ENCODE results near the gene SLC1A5. TPM values are rescaled to one million over a fixed set of nuclear protein-coding genes. Genes with fewer than 3 reads are reported as not detected.
A peak's percentile ranks its signal among the peaks of the same experiment; 100 is the strongest.

Gene SLC1A5
- 5.9 TPM for total RNA-seq
- long read RNA-seq, transcript SLC1A5-203 (8 exons, 2,882 nt) = major isoform, 6 of 7 reads
- long read RNA-seq, partial matches to known transcripts = 0 of 7 reads
- long read RNA-seq, other reads (novel, unspliced or antisense) = 1 of 7 reads

DNA sequence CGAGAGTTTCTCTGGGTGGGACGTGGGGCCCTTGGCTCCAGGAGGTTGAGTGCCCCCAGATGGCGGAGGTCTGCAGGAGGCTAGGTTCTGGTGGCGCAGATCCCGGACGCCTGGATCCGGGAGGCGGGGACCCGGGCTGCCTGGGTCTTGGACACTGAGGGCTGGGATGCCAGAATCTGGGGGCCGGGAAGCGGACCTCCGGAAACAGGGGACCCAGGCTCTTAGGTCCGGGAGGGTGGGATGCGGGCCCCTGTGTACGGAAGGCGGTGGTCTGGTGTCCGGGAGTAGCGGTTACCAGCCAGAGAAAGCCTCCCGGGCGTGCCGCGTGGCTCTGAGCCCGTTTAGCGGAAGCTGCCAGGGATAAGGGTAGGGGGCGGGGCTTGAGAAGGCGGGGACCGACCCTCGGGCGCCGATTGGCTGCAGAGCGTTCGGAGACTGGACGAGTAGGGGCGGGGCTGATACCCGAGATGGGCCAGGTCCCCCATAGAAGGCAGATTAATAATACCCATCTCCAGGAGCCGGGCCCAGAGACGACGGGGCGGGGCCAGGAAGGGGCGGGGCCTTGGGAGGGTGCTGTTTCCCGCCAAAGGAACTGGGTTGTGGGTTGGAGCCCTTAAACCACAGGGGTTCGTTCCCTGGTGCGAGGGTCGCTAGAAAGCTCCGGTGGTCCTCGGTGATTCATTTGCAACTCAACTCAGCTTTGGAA is at the start of gene SLC1A5:
Gene SLC1A5 (minus strand): TSS at position 333 of the 706 bp plus-strand sequence. CDS start 629 bp downstream, outside the sequence.
- Histone ChIP-seq H3K4me1 (peaks cover 52% of the 10 kb centered on the region), H3K27ac (replicated peaks) (peak within 1 kb of the TSS; percentile 87), H3K9me3 (replicated peaks) (no peaks in the 10 kb centered on the region), H3K36me3 (no peaks in the 10 kb centered on the region), H3K27me3 (ENCODE audit: low read depth) (peaks cover 6% of the 10 kb centered on the region), H3K4me3 (peak within 1 kb of the TSS; percentile 70)
- peak; percentile 96 for DNase-seq
- intact Hi-C loops (cut with micrococcal nuclease) = no loop called here
- TF ChIP-seq, protein P1, sequence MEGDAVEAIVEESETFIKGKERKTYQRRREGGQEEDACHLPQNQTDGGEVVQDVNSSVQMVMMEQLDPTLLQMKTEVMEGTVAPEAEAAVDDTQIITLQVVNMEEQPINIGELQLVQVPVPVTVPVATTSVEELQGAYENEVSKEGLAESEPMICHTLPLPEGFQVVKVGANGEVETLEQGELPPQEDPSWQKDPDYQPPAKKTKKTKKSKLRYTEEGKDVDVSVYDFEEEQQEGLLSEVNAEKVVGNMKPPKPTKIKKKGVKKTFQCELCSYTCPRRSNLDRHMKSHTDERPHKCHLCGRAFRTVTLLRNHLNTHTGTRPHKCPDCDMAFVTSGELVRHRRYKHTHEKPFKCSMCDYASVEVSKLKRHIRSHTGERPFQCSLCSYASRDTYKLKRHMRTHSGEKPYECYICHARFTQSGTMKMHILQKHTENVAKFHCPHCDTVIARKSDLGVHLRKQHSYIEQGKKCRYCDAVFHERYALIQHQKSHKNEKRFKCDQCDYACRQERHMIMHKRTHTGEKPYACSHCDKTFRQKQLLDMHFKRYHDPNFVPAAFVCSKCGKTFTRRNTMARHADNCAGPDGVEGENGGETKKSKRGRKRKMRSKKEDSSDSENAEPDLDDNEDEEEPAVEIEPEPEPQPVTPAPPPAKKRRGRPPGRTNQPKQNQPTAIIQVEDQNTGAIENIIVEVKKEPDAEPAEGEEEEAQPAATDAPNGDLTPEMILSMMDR (IDR thresholded peaks at IDR 0.05; ENCODE audit: borderline replicate concordance) = no peak

DNA sequence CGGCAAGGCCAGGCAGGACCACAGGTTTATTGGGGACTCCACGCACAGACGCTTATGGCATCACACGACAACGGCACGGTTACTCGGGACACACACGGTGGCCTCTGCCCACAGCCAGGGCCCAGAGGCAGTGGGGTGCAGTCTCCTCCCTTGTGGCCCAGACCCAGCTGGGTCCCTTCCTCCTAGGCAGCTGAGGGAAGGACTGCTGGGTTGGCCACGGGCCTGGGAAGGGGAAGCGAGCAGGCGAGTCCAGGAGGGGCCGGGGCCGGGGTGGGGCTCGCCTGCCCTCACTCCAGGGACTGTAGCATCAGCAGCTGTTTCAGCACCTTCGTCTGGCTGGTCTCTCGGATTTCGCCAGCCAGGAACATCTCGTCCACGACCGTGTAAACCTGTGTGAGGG is 49.8 kb upstream of the SLC1A5 start:
- intact Hi-C loops (cut with micrococcal nuclease) = no loop called here
- Histone ChIP-seq H3K27ac (replicated peaks) (no peak overlapping the region), H3K36me3 (peaks cover 35% of the 10 kb centered on the region), H3K27me3 (ENCODE audit: low read depth) (no peaks in the 10 kb centered on the region), H3K4me1 (peaks cover 33% of the 10 kb centered on the region), H3K9me3 (replicated peaks) (no peaks in the 10 kb centered on the region), H3K4me3 (no peak overlapping the region)
- DNase-seq = no peak
- TF ChIP-seq, protein P1 (IDR thresholded peaks at IDR 0.05; ENCODE audit: borderline replicate concordance) = no peak

DNA sequence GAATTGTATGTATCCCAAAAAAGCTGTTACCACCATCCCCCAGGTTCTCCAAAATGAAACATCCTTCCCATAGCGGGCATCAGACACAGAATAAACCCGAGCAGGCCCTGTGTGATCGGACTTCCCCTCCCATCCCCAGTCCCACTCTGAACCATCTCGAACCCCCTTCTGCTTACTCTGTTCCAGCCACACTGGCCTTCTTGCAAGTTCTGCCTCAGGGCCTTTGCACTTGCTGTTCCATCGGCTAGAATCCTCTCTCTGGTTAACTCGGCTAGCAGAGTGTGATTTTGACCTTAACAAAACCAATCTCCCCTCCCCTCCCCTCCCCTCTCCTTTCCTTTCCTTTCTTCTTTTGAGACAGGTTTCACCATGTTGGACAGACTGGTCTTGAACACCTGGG is 46.6 kb upstream of the SLC1A5 start:
- no peak for DNase-seq
- intact Hi-C loops (cut with micrococcal nuclease) = no loop called here

DNA sequence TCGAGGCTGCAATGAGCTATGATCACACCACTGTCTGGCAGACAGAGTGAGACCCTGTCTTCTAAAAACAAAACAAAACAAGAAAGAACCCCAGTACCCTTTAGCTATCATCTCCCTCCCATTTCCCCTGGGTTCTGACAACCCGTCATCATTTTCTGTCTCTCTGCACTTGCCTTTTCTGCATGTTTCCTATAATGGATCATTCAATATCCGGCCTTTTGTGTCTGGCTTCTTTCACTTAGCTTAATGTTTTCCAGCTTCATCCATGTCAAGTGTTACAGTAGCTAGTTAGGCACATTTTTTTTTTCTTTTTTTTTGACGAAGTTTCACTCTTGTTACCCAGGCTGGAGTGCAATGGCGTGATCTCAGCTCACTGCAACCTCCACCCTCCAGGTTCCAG is 45.7 kb upstream of the SLC1A5 start:
- Histone ChIP-seq H3K27me3 (ENCODE audit: low read depth) (no peaks in the 10 kb centered on the region), H3K4me1 (peaks cover 8% of the 10 kb centered on the region), H3K36me3 (peaks cover 22% of the 10 kb centered on the region), H3K9me3 (replicated peaks) (no peaks in the 10 kb centered on the region), H3K27ac (replicated peaks) (no peak overlapping the region), H3K4me3 (no peak overlapping the region)
- TF ChIP-seq, protein P1 (IDR thresholded peaks at IDR 0.05; ENCODE audit: borderline replicate concordance) = no peak
- no peak for DNase-seq
- intact Hi-C loops (cut with micrococcal nuclease) = no loop called here

More for the DNA sequence above, 46.6 kb upstream of the SLC1A5 start:
- peaks cover 30% of the 10 kb centered on the region for H3K36me3 ChIP-seq
- no peaks in the 10 kb centered on the region for H3K27me3 ChIP-seq (ENCODE audit: low read depth)
- TF ChIP-seq, protein P1 (IDR thresholded peaks at IDR 0.05; ENCODE audit: borderline replicate concordance) = no peak
- H3K4me3 ChIP-seq = no peak overlapping the region
- H3K27ac ChIP-seq (replicated peaks) = no peak overlapping the region
- H3K4me1 ChIP-seq = peaks cover 9% of the 10 kb centered on the region
- H3K9me3 ChIP-seq (replicated peaks) = no peaks in the 10 kb centered on the region

DNA sequence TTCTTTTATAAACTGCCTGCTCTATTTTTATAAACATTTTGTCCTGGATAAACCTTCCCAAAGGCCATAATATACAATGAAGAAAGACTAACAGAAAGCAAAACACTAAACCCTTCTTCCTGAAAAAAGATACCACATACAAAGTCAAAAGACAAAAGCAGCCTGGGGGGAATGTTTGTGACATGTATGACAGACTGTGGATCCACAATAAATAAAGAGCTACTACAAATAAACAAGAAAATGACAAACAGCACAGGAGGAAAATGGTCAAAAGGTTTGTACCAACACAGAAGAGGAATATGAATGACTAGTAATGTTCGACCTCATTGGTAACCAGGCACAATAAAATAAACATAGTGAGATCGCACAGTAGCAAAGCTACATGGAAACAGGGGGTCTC is 42.5 kb upstream of the SLC1A5 start:
- Histone ChIP-seq H3K4me3 (no peak overlapping the region), H3K9me3 (replicated peaks) (no peaks in the 10 kb centered on the region), H3K36me3 (no peaks in the 10 kb centered on the region), H3K27ac (replicated peaks) (no peak overlapping the region), H3K4me1 (no peaks in the 10 kb centered on the region), H3K27me3 (ENCODE audit: low read depth) (no peaks in the 10 kb centered on the region)
- intact Hi-C loops (cut with micrococcal nuclease) = no loop called here
- TF ChIP-seq, protein P1 (IDR thresholded peaks at IDR 0.05; ENCODE audit: borderline replicate concordance) = no peak
- DNase-seq = no peak
